Pancreas (tissue), 10 donors: ENCODE measurements around the gene RANBP3. TPM values are rescaled to one million over a fixed set of nuclear protein-coding genes. Genes with fewer than 3 reads are reported as not detected.
"Not testable (repeated sequence)": the region's sequence is repeated elsewhere in the genome, so short reads cannot be mapped to it uniquely, and the experiment has no call there.

Experiments used
- ATAC-seq, 4 donors: fragments of 200-7000 bp; cut with Tn5 transposase; one replicate each; pipeline versions ENCODE4 v1.8.0 to v1.9.1; 2020; ENCODE audit warnings: mild to moderate bottlenecking in 4 of 4, moderate library complexity in 4 of 4
- DNase-seq, 6 donors: peaks; one replicate each; pipeline ENCODE4 v3.0.0-alpha.2; 2020
- FAIRE-seq: peaks from 2 replicates; lab custom pipeline; 2012; peaks lifted over from hg19 to GRCh38; lab: Jason Lieb, UNC
- H3K27ac ChIP-seq, 4 donors: fragments of 200-600 bp; sonication (generic); 1 replicate in 3 of 4; 2 replicates in 1 of 4; pipeline versions ENCODE4 v1.5.0 to v1.8.0; 2020
- H3K27me3 ChIP-seq, 4 donors: fragments of 200-600 bp; one replicate each; pipeline ENCODE4 v1.8.0; 2021
- H3K36me3 ChIP-seq, 3 donors: fragments of 200-600 bp; sonication (generic) in 1 of 3; one replicate each; pipeline versions ENCODE4 v1.5.0 to v1.8.0; 2020 to 2021
- H3K4me1 ChIP-seq, 3 donors: fragments of 200-600 bp; one replicate each; pipeline ENCODE4 v1.8.0; 2021
- H3K4me3 ChIP-seq, 4 donors: fragments of 200-600 bp; sonication (generic) in 2 of 4; one replicate each; pipeline versions ENCODE4 v1.5.0 to v1.8.0; 2020 to 2021
- H3K9me3 ChIP-seq, 4 donors: fragments of 200-600 bp; one replicate each; pipeline ENCODE4 v1.8.0; 2021
- CTCF ChIP-seq, 4 donors: fragments of 200-600 bp; sonication (generic) in 3 of 4; IDR thresholded peaks; one replicate each; pipeline versions ENCODE4 v1.5.0 to v1.8.0; 2021; ENCODE audit warnings: antibody characterized with exemption in 4 of 4
- WGBS, 2 donors: extraction: QIAGEN DNeasy Blood & Tissue Kit; methylation state at CpG; one replicate each; pipeline ENCODE4 v1.1.7; 2013; 5-methylcytosine and 5-hydroxymethylcytosine counted together
- intact Hi-C, 3 donors: fragments of 100-400 bp; cut with DNase I; formaldehyde crosslinking; loops; one replicate each; pipeline versions ENCODE4 v1.11.1 to v1.14.2; 2022
- polyA plus RNA-seq, 2 donors: library from polyadenylated mRNA; stranded (reverse); fragments of 200-250 nt; gene quantifications; one replicate each; pipeline ENCODE4 v1.2.3, GENCODE V29; 2013
- total RNA-seq, 6 donors: library from RNA; stranded (reverse); fragmentation: NEBNext Ultra II Directional in 4 of 6; extraction: Animal tissue kit (Norgen Biotek cat#: 25700) in 4 of 6; gene quantifications; one replicate each; pipeline versions ENCODE4 v1.2.1 to v1.2.4, GENCODE V29; 2021 to 2023
- donor health status: healthy with polysubstance abuse.
- donor health status: DM: no; HTN: no; CAD: no; lungs with moderate emphysema.
- donor health status: DM: no; HTN: no; CAD: no.
- donor health status: control.
- donor health status: control.
- donor health status: Bipolar disorder and iron deficiency.
- donor health status: DM: yes; HTN: yes; CAD: no.
- donor health status: DM: no; HTN: no; CAD: no.
- donor health status: DM: no; HTN: no; CAD: no.
- donor health status: DM: yes; HTN: yes; CAD: no.

Gene RANBP3
- total and polyA plus RNA-seq, 8 donors, result 27.6 to 42.2 (median 34.7) TPM

GRCh38 chr19:5967571-5967970 lies 10.4 kb downstream of the RANBP3 start:
- Histone ChIP-seq H3K4me1 (peaks cover 56 to 65% (median 61%) of the 10 kb centered on the region in 3 donors), H3K27ac (peak overlapping the region; percentile 63 to 96 (median 82)), H3K9me3 (no peaks in the 10 kb centered on the region), H3K36me3 (no peaks in the 10 kb centered on the region), H3K27me3 (no peaks in the 10 kb centered on the region), H3K4me3 (no peak overlapping the region)
- FAIRE-seq (no peak), DNase-seq (no peak), ATAC-seq (no peak)
- TF ChIP-seq CTCF (IDR thresholded peaks at IDR 0.05), result no peak
- intact Hi-C loops, result no loop called here
- WGBS, 2 donors, result 44 to 55% methylated on average over 7 of the region's 7 CpGs

GRCh38 chr19:5966941-5967340 lies 11.0 kb downstream of the RANBP3 start:
- H3K4me3 ChIP-seq, result no peak overlapping the region
- no peaks in the 10 kb centered on the region for H3K27me3 ChIP-seq
- intact Hi-C loops, result no loop called here
- TF ChIP-seq CTCF (IDR thresholded peaks at IDR 0.05), result no peak
- H3K27ac ChIP-seq, result peak overlapping the region in 3 of 4 donors; percentile 6 to 96 (median 92)
- H3K36me3 ChIP-seq, result no peaks in the 10 kb centered on the region
- WGBS, 2 donors, result 52 to 61% methylated on average over 9 of the region's 9 CpGs
- no peak for DNase-seq
- FAIRE-seq, result no peak
- H3K4me1 ChIP-seq, result peaks cover 61 to 69% (median 68%) of the 10 kb centered on the region in 3 donors
- no peaks in the 10 kb centered on the region for H3K9me3 ChIP-seq
- ATAC-seq, result no peak

- DNase-seq (no peak), FAIRE-seq (no peak), ATAC-seq (no peak)
- peaks cover 61 to 72% (median 70%) of the 10 kb centered on the region in 3 donors for H3K4me1 ChIP-seq
- intact Hi-C loops, result no loop called here
- WGBS, 2 donors, result 26% methylated on average over 8 of the region's 8 CpGs
- TF ChIP-seq CTCF (IDR thresholded peaks at IDR 0.05), result no peak
- no peaks in the 10 kb centered on the region for H3K36me3 ChIP-seq
- H3K4me3 ChIP-seq, result no peak overlapping the region
- no peaks in the 10 kb centered on the region for H3K9me3 ChIP-seq
- H3K27ac ChIP-seq, result peak overlapping the region; percentile 5 to 92 (median 32)
- H3K27me3 ChIP-seq, result no peaks in the 10 kb centered on the region
These were observed 11.7 kb downstream of the RANBP3 start for GRCh38 chr19:5966215-5966614.

GRCh38 chr19:5964816-5965565 lies 12.9 kb downstream of the RANBP3 start:
- intact Hi-C loops, result no loop called here
- no peak for DNase-seq
- Histone ChIP-seq H3K27me3 (no peaks in the 10 kb centered on the region), H3K9me3 (no peaks in the 10 kb centered on the region), H3K27ac (peak overlapping the region in 1 of 4 donors; percentile 92), H3K4me3 (no peak overlapping the region), H3K36me3 (no peaks in the 10 kb centered on the region), H3K4me1 (peaks cover 69 to 79% (median 76%) of the 10 kb centered on the region in 3 donors)
- TF ChIP-seq CTCF (IDR thresholded peaks at IDR 0.05), result no peak
- WGBS, 2 donors, result 80 to 90% methylated on average over 4 to 5 of the region's 5 CpGs
- no peak for FAIRE-seq
- no peak for ATAC-seq

DNA sequence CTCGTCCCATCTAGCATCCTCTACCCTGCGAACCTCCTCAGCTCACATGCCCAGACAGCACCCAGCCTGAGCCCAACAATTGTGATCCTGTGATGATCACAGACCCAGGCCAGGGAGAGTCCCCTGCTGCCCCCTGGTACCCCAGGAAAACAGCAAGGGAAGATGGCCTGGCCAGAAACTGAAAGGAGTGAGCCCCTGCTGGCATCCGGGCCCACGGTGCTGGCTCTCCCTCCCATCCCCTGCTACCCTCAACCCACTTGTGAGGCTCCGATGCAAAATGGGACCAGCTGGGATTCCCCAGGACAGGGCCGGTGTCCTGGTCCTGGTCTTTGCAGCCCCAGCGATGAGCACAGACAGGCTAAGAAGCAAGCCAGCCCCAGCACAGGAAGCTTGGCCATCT lies 14.1 kb downstream of the RANBP3 start:
- DNase-seq (no peak), FAIRE-seq (no peak), ATAC-seq (no peak)
- H3K4me3 ChIP-seq, result no peak overlapping the region
- intact Hi-C loops, result no loop called here
- H3K9me3 ChIP-seq, result no peaks in the 10 kb centered on the region
- WGBS, 2 donors, result 94 to 96% methylated on average over 7 of the region's 7 CpGs
- peak overlapping the region in 2 of 4 donors; percentile 8 to 88 for H3K27ac ChIP-seq
- peaks cover 67 to 77% (median 71%) of the 10 kb centered on the region in 3 donors for H3K4me1 ChIP-seq
- H3K36me3 ChIP-seq, result no peaks in the 10 kb centered on the region
- H3K27me3 ChIP-seq, result no peaks in the 10 kb centered on the region
- no peak for TF ChIP-seq CTCF (IDR thresholded peaks at IDR 0.05)

DNA sequence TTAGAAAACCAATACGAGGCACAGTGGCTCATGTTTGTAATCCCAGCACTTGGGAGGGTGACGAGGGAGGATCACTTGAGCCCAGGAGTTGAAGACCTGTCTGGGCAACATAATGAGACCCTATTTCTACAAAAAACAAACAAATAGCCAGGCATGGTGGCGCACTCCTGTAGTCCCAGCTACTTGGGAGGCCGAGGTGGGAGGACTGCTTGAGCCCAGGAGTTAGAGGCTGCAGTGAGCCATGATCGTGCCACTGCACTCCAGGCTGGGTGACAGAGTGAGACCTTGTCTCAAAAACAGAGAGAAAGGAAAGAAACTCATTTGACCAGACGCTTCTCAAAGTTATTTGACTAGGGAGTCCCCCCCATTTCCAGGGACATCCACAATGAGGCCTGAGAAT lies 14.7 kb downstream of the RANBP3 start:
- H3K27me3 ChIP-seq, H3K36me3 ChIP-seq, FAIRE-seq, DNase-seq, ATAC-seq, intact Hi-C loops, H3K4me3 ChIP-seq, H3K9me3 ChIP-seq: not testable (repeated sequence)
- 85 to 86% methylated on average over 6 of the region's 6 CpGs for WGBS, 2 donors
- peak overlapping the region; percentile 66 to 88 (median 78) for H3K27ac ChIP-seq
- peaks cover 65 to 71% (median 66%) of the 10 kb centered on the region in 3 donors for H3K4me1 ChIP-seq
